ENCODE results near the gene SLIT3.

GRCh38 chr5:168874713-168875380 is 426.1 kb downstream of the SLIT3 start:
- TF ChIP-seq POLR2AphosphoS5 (IDR thresholded peaks at IDR 0.05; ENCODE audit: borderline replicate concordance, low read depth, low read length) (no peak), FOXP2 (optimal IDR thresholded peaks at IDR 0.05; ENCODE audit: control extremely low read depth, extremely low read length, insufficient read depth) (no peak), EZH2 (IDR thresholded peaks at IDR 0.05) (no peak)

Measured in SK-N-MC (cell line).